Tibial nerve (tissue), 4 donors: Measurements from ENCODE around the gene VAT1L. TPM values are rescaled to one million over a fixed set of nuclear protein-coding genes. Genes with fewer than 3 reads are reported as not detected.
A peak's percentile ranks its signal among the peaks of the same experiment; 100 is the strongest.

Experiments used
- DNase-seq, 2 donors: peaks; one replicate each; pipeline ENCODE4 v3.0.0-alpha.2; 2019; ENCODE audit warnings: low spot score in 2 of 2
- H3K27ac ChIP-seq, 4 donors: fragments of 200-600 bp; sonication (generic) in 3 of 4; one replicate each; pipeline ENCODE4 v1.5.1; 2017 to 2019; ENCODE audit warnings: mild to moderate bottlenecking in 1 of 4
- H3K27me3 ChIP-seq, 2 donors: fragments of 200-600 bp; sonication (generic) in 1 of 2; one replicate each; pipeline versions ENCODE4 v1.5.1 to v1.6.0; 2017 to 2019
- H3K36me3 ChIP-seq, 3 donors: fragments of 200-600 bp; sonication (generic); one replicate each; pipeline ENCODE4 v1.5.1; 2018 to 2019
- H3K4me1 ChIP-seq, 4 donors: fragments of 200-600 bp; sonication (generic) in 3 of 4; one replicate each; pipeline ENCODE4 v1.5.1; 2017 to 2019
- H3K4me3 ChIP-seq, 4 donors: fragments of 200-600 bp; sonication (generic) in 3 of 4; one replicate each; pipeline ENCODE4 v1.5.1; 2017 to 2019; ENCODE audit warnings: mild to moderate bottlenecking in 1 of 4, moderate library complexity in 1 of 4
- H3K9me3 ChIP-seq, 4 donors: fragments of 200-600 bp; sonication (generic) in 3 of 4; one replicate each; pipeline ENCODE4 v1.5.1; 2017 to 2019
- EP300 ChIP-seq, 2 donors: sonication (generic); formaldehyde crosslinking; IDR thresholded peaks; one replicate each; pipeline ENCODE4 v1.6.1; 2017; ENCODE audit warnings: antibody characterized with exemption in 2 of 2, mild to moderate bottlenecking in 1 of 2
- POLR2A ChIP-seq, 2 donors: fragments of 450-650 bp; IDR thresholded peaks; one replicate each; pipeline ENCODE4 v1.6.1; 2017; ENCODE audit warnings: antibody characterized with exemption in 2 of 2, mild to moderate bottlenecking in 2 of 2, moderate library complexity in 2 of 2
- WGBS, 2 donors: methylation state at CpG; one replicate each; pipeline ENCODE4 v1.1.5; 2018; 5-methylcytosine and 5-hydroxymethylcytosine counted together
- total RNA-seq, 4 donors: library from RNA; depleted of rRNA; stranded (reverse); fragments of >200 nt; gene quantifications; one replicate each; pipeline ENCODE4 v1.1.0, GENCODE V29; 2016
- TF ChIP-seq, protein P1 (sequence below), 5 experiments: fragments of 200-600 bp in 3 of 5; fragments of 450-650 bp in 2 of 5; sonication (generic) in 3 of 5; IDR thresholded peaks; one replicate each; pipeline ENCODE4 v1.5.1; 2016 to 2019; ENCODE audit warnings: antibody characterized with exemption in 5 of 5, mild to moderate bottlenecking in 3 of 5, moderate library complexity in 2 of 5

The VAT1L gene
- total RNA-seq, 4 donors from 2014 or later: 7.2 to 21.6 (median 19.5) TPM

DNA sequence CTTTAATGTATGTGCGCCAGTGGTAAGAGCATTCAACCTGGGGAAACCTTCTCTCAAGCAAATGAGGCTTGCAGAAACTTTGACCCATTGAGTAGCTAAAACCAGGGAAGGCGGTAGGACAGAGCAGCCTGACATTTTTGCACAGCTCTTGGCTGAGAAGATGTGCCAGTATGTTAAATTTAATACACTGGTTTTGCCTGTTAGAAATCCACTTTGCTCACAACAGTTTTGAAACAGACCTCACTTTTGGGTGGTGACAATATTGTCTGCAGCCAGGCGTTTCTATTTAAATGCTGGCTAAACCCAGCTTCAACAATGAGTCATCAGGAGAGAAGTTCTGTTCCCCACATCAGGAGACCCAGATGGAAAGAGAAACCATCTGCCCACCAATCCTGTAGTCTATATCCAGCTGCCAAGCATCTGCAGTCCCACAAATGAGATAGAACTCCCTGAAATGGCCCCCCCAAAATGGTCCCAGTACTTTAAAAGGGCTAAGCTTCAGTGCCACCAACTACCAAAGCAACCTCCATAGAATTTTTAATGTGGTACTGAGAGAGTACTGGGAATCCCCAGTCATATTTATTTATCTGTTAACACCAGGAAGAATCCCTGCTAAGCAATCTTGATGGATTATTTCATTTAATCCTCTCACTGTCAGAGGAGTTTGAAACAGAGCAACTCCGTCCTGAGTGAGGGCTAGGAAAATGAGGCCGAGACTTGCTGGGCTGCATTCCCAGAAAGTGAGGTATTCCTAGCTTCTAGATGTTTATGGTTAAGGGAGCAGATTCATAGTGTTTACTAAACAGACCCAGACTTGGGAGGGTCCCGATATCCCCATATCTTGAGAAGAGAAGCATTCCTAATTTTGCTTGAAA, 205.0 kb downstream of the VAT1L start:
- no peaks in the 10 kb centered on the region for H3K27me3 ChIP-seq
- no peak for TF ChIP-seq EP300 (IDR thresholded peaks at IDR 0.05)
- TF ChIP-seq, protein P1, sequence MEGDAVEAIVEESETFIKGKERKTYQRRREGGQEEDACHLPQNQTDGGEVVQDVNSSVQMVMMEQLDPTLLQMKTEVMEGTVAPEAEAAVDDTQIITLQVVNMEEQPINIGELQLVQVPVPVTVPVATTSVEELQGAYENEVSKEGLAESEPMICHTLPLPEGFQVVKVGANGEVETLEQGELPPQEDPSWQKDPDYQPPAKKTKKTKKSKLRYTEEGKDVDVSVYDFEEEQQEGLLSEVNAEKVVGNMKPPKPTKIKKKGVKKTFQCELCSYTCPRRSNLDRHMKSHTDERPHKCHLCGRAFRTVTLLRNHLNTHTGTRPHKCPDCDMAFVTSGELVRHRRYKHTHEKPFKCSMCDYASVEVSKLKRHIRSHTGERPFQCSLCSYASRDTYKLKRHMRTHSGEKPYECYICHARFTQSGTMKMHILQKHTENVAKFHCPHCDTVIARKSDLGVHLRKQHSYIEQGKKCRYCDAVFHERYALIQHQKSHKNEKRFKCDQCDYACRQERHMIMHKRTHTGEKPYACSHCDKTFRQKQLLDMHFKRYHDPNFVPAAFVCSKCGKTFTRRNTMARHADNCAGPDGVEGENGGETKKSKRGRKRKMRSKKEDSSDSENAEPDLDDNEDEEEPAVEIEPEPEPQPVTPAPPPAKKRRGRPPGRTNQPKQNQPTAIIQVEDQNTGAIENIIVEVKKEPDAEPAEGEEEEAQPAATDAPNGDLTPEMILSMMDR (IDR thresholded peaks at IDR 0.05): no peak
- TF ChIP-seq POLR2A (IDR thresholded peaks at IDR 0.05): no peak
- peak overlapping the region in 2 of 4 donors; percentile 21 to 43 for H3K27ac ChIP-seq
- no peak for DNase-seq
- 40 to 50% methylated on average over 6 of the region's 6 CpGs for WGBS, 2 donors
- H3K4me1 ChIP-seq: peaks cover 0 to 7% (median 0%) of the 10 kb centered on the region in 4 donors
- H3K36me3 ChIP-seq: no peaks in the 10 kb centered on the region
- H3K4me3 ChIP-seq: no peak overlapping the region
- H3K9me3 ChIP-seq: no peaks in the 10 kb centered on the region

DNA sequence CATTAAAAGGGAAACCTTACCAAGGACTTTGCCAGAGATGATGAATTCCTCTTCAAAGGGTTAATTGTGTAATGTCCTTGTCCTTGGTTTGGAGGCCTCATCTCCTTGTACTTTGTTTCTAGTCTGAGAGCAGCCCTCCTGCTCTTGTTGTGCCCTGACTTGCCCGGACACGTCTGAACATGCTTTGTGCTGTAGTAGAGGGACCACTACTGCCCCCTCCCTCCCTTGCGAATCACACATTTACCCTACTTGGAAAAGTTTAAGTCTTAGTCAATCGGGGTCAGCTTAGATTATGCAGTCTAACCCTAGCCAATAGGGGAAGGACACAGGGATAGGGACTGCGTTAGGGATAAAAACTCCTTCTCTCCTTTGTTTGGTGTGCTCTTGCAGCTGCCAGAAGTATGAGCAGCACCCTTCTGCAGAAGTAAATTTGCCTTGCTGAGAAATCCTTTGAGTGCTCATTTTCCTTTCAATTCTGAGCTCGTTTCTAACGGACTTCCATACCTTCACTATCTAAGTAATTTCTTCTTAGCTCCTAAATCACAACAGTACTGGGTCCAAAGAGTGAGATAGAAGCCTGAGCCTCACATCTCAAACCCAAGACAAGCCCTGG, 207.6 kb downstream of the VAT1L start:
- Histone ChIP-seq H3K4me1 (peaks cover 0 to 7% (median 0%) of the 10 kb centered on the region in 4 donors), H3K4me3 (no peak overlapping the region), H3K9me3 (no peaks in the 10 kb centered on the region), H3K36me3 (no peaks in the 10 kb centered on the region), H3K27me3 (no peaks in the 10 kb centered on the region), H3K27ac (no peak overlapping the region)
- TF ChIP-seq, protein P1 (IDR thresholded peaks at IDR 0.05): no peak
- TF ChIP-seq POLR2A (IDR thresholded peaks at IDR 0.05) (no peak), EP300 (IDR thresholded peaks at IDR 0.05) (no peak)
- WGBS, 2 donors: 82 to 84% methylated on average over 7 of the region's 7 CpGs
- DNase-seq: no peak

DNA sequence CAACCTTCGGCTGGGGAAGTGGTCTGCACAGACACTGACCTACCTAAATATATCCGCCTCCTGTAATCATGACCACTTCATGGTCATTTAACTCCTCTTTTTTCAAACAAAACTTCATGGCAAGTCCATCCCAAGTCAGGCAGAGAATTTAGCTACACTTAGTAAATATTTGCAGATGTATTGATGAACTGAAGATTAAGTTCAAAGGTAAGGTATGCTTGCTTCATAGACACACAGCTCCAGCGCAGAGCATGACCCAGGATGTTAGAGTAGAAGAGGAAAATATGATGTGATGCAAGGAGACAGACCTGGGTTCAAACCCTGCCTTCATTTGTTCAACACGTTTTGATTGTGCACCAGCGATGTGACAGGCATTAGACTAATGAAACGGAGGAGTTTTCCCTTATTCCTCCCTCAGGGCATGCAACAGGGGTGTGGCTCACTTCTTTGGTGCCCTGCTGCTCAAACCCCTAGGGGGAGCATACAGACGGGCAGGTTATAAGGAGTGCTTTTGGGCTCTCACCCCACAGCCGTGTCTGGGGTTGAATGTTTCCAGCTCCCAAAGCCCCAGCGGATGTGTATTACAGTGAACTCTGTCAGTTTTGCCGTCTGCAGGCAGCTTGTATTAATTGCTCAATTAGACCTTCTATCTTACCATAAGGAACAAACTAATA, 210.1 kb downstream of the VAT1L start:
- 62 to 64% methylated on average over 10 of the region's 10 CpGs for WGBS, 2 donors
- peaks cover 0 to 9% (median 0%) of the 10 kb centered on the region in 4 donors for H3K4me1 ChIP-seq
- no peak overlapping the region for H3K4me3 ChIP-seq
- H3K36me3 ChIP-seq: no peaks in the 10 kb centered on the region
- H3K27me3 ChIP-seq: no peaks in the 10 kb centered on the region
- TF ChIP-seq EP300 (IDR thresholded peaks at IDR 0.05): no peak
- no peak for TF ChIP-seq POLR2A (IDR thresholded peaks at IDR 0.05)
- TF ChIP-seq, protein P1 (IDR thresholded peaks at IDR 0.05): no peak
- no peak overlapping the region for H3K27ac ChIP-seq
- no peak for DNase-seq
- H3K9me3 ChIP-seq: no peaks in the 10 kb centered on the region

DNA sequence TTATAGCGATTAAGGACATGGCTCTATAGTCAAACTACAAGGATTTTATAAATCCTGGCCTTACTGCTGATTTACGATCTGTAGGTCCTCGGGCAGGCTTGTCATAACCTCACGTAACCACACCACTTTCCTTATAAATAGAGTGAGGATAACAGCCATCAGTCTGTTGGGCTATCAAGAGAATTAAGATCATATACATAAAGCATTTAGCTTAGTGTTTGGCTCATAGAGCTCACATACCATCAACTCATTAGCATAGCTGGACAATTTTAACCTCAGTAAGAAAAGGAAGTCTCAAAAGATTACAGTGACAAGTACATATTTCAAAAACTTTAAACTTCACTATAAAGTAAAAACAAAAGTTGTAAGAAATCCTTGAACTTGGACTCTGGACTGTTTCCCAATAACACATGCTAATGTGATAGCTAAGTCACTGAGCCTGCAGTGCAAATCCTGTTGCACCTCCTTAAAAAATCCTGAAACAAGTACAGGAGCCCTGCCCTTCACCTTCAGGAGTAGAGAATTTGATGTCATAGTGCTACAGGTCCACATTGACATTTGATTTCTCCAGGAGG, 213.2 kb downstream of the VAT1L start:
- 72 to 73% methylated on average over 4 of the region's 4 CpGs for WGBS, 2 donors
- Histone ChIP-seq H3K4me1 (peaks cover 0 to 8% (median 0%) of the 10 kb centered on the region in 4 donors), H3K27ac (no peak overlapping the region), H3K36me3 (no peaks in the 10 kb centered on the region), H3K9me3 (no peaks in the 10 kb centered on the region), H3K4me3 (no peak overlapping the region), H3K27me3 (no peaks in the 10 kb centered on the region)
- no peak for TF ChIP-seq POLR2A (IDR thresholded peaks at IDR 0.05)
- no peak for TF ChIP-seq EP300 (IDR thresholded peaks at IDR 0.05)
- TF ChIP-seq, protein P1 (IDR thresholded peaks at IDR 0.05): no peak
- no peak for DNase-seq
